Keratinocyte (primary cell): ENCODE results near the gene LDB2. TPM values are rescaled to one million over a fixed set of nuclear protein-coding genes. Genes with fewer than 3 reads are reported as not detected.

ENCODE experiments used
- DNase-seq: peaks from one replicate; pipeline ENCODE4 v3.0.0-alpha.2; 2011; ENCODE audit warnings: low read depth, missing footprints, low spot score
- FAIRE-seq: peaks from 2 replicates; lab custom pipeline; 2011; peaks lifted over from hg19 to GRCh38; lab: Jason Lieb, UNC
- H2AFZ ChIP-seq: 2 replicates; pipeline ENCODE4 v1.6.0; 2012; ENCODE audit warnings: low read length, control low read depth, inconsistent platforms; ENCODE audit not compliant: control insufficient read depth
- H3K27ac ChIP-seq: 2 replicates; pipeline ENCODE4 v1.5.1; 2011; ENCODE audit warnings: low read length; ENCODE audit not compliant: control insufficient read depth, insufficient read depth
- H3K27me3 ChIP-seq: 3 replicates; pipeline ENCODE4 v1.6.0; 2011; ENCODE audit warnings: low read length; ENCODE audit not compliant: control insufficient read depth, insufficient read depth; ENCODE audit errors: extremely low read depth
- H3K36me3 ChIP-seq, 2 experiments: 2 replicates in 1 of 2; 3 replicates in 1 of 2; pipeline ENCODE4 v1.5.1; 2011; ENCODE audit warnings: low read length in 2 of 2, mild to moderate bottlenecking in 1 of 2; ENCODE audit not compliant: control insufficient read depth in 2 of 2, insufficient read depth in 2 of 2; ENCODE audit errors: extremely low read depth in 1 of 2
- H3K4me1 ChIP-seq: 3 replicates; pipeline ENCODE4 v1.5.1; 2011; ENCODE audit warnings: low read length; ENCODE audit not compliant: control insufficient read depth, insufficient read depth; ENCODE audit errors: extremely low read depth
- H3K4me2 ChIP-seq: 3 replicates; pipeline ENCODE4 v1.6.0; 2011; ENCODE audit warnings: low read depth, low read length; ENCODE audit not compliant: control insufficient read depth, insufficient read depth; ENCODE audit errors: extremely low read depth
- H3K4me3 ChIP-seq, 3 experiments: fragments of 200-600 bp in 1 of 3; sonication (generic) in 1 of 3; 2 replicates in 2 of 3; 3 replicates in 1 of 3; pipeline ENCODE4 v1.5.1; 2011 to 2016; ENCODE audit warnings: low read length in 3 of 3, mild to moderate bottlenecking in 3 of 3, control low read depth in 2 of 3, inconsistent platforms in 1 of 3, low read depth in 1 of 3, mixed read lengths in 1 of 3, mixed run types in 1 of 3, moderate library complexity in 1 of 3; ENCODE audit not compliant: control insufficient read depth in 2 of 3, insufficient read depth in 2 of 3; ENCODE audit errors: extremely low read depth in 1 of 3
- H3K79me2 ChIP-seq: 2 replicates; pipeline ENCODE4 v1.6.0; 2012; ENCODE audit warnings: low read length; ENCODE audit not compliant: control insufficient read depth, insufficient read depth
- H3K9ac ChIP-seq: 3 replicates; pipeline ENCODE4 v1.6.0; 2011; ENCODE audit warnings: low read length; ENCODE audit not compliant: control insufficient read depth, insufficient read depth; ENCODE audit errors: extremely low read depth
- H3K9me1 ChIP-seq: 3 replicates; pipeline ENCODE4 v1.6.0; 2011; ENCODE audit warnings: low read length; ENCODE audit not compliant: control insufficient read depth, insufficient read depth; ENCODE audit errors: extremely low read depth
- H3K9me3 ChIP-seq: 2 replicates; pipeline ENCODE4 v1.5.1; 2012; ENCODE audit warnings: low read depth, low read length; ENCODE audit not compliant: control insufficient read depth
- H4K20me1 ChIP-seq: 3 replicates; pipeline ENCODE4 v1.6.0; 2011; ENCODE audit warnings: low read length; ENCODE audit not compliant: control insufficient read depth, insufficient read depth; ENCODE audit errors: extremely low read depth
- EZH2 ChIP-seq: IDR thresholded peaks from one replicate; pipeline ENCODE4 v1.6.1; 2012; ENCODE audit warnings: inconsistent platforms, mild to moderate bottlenecking, low read length, moderate library complexity
- dilution Hi-C: fragments of 300-500 bp; cut with MboI; formaldehyde crosslinking; loops from one replicate; pipeline ENCODE4 v1.7.0; 2020; ENCODE audit warnings: low sequenced_read_pairs; ENCODE audit not compliant: extremely low pct_ligation_motif_present
- polyA plus RNA-seq, 5 experiments: library from polyadenylated mRNA; depleted of rRNA in 3 of 5; stranded (reverse) in 3 of 5; stranded (forward) in 1 of 5; unstranded in 1 of 5; fragments of >200 nt; gene quantifications; 1 replicate in 1 of 5; 2 replicates in 3 of 5; 3 replicates in 1 of 5; pipeline versions ENCODE4 v1.2.1 to v1.2.3, GENCODE V29; 2011 to 2012; ENCODE audit warnings: missing spikeins in 2 of 5, low read depth in 1 of 5, low replicate concordance in 1 of 5
- TF ChIP-seq, protein P1 (sequence below), 3 experiments: IDR thresholded peaks in 1 of 3; conservative IDR thresholded peaks in 1 of 3; optimal IDR thresholded peaks in 1 of 3; 2 replicates in 2 of 3; 3 replicates in 1 of 3; pipeline versions ENCODE3 to v1.5.1; 2011; ENCODE audit warnings: low read length in 3 of 3, mild to moderate bottlenecking in 3 of 3, moderate library complexity in 2 of 3, control low read depth in 1 of 3, inconsistent platforms in 1 of 3; ENCODE audit not compliant: insufficient read depth in 2 of 3; ENCODE audit errors: extremely low read depth in 1 of 3

Gene LDB2
- polyA plus RNA-seq, 1 donor (not counting 4 experiments of a cell fraction or from before 2014, with no cell fraction given), result not detected

DNA sequence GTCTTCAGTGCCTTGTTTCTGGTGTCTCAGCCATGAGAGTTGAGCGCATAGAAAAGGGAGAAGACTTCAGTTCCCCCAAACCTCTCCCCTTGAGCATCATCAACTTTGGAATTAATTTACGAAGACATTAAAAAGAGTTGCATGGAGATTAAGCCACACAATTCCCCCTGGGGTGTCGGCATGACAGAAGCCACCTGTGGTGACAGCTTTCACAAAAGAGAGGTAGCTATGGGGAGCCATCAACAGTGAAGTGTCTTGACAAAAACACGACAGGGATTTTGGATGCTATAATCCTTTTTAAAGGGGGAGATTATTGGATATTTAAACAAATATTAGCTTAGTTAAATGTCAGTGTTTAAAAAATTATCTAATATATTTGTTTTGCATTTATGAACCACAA is 307.6 kb downstream of the LDB2 start:
- H3K79me2 ChIP-seq, result no peaks in the 10 kb centered on the region
- H4K20me1 ChIP-seq, result no peaks in the 10 kb centered on the region
- H3K9ac ChIP-seq, result no peak overlapping the region
- no peak overlapping the region for H2AFZ ChIP-seq
- H3K36me3 ChIP-seq, result no peaks in the 10 kb centered on the region
- no peak overlapping the region for H3K4me3 ChIP-seq
- H3K9me1 ChIP-seq, result no peaks in the 10 kb centered on the region
- dilution Hi-C loops, result no loop called here
- H3K9me3 ChIP-seq, result no peaks in the 10 kb centered on the region
- H3K27ac ChIP-seq, result no peak overlapping the region
- FAIRE-seq (no peak), DNase-seq (no peak)
- H3K4me2 ChIP-seq, result no peak overlapping the region
- no peaks in the 10 kb centered on the region for H3K4me1 ChIP-seq
- H3K27me3 ChIP-seq, result no peaks in the 10 kb centered on the region
- no peak for TF ChIP-seq EZH2
- TF ChIP-seq, protein P1, sequence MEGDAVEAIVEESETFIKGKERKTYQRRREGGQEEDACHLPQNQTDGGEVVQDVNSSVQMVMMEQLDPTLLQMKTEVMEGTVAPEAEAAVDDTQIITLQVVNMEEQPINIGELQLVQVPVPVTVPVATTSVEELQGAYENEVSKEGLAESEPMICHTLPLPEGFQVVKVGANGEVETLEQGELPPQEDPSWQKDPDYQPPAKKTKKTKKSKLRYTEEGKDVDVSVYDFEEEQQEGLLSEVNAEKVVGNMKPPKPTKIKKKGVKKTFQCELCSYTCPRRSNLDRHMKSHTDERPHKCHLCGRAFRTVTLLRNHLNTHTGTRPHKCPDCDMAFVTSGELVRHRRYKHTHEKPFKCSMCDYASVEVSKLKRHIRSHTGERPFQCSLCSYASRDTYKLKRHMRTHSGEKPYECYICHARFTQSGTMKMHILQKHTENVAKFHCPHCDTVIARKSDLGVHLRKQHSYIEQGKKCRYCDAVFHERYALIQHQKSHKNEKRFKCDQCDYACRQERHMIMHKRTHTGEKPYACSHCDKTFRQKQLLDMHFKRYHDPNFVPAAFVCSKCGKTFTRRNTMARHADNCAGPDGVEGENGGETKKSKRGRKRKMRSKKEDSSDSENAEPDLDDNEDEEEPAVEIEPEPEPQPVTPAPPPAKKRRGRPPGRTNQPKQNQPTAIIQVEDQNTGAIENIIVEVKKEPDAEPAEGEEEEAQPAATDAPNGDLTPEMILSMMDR (optimal IDR thresholded peaks at IDR 0.05 in 1 of 3, IDR thresholded peaks at IDR 0.05 in 1 of 3, conservative IDR thresholded peaks at IDR 0.05 in 1 of 3; ENCODE audit: extremely low read depth in 1 of 3, insufficient read depth in 2 of 3, low read length in 3 of 3), result no peak

DNA sequence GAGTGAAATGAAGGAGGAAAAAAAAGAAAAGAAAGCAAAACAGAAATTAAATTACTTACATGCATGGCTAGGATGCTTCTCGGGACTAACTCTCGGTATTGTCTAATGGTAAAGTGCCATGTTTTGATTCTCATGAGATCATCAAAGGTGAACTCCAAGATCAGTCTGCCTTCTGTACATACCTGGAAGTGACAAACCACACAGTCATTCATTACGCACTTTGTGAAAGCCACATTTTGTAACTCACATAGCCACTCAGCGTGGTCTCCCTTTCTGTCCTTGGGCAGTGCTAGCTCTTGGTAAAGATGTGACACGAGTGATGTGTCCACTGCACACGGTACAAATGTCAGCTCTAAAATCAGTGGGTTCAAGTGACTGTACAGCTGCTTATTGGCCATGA is 309.8 kb downstream of the LDB2 start:
- Histone ChIP-seq H3K4me1 (no peaks in the 10 kb centered on the region), H3K4me3 (no peak overlapping the region), H2AFZ (no peak overlapping the region), H3K27ac (no peak overlapping the region), H3K9ac (no peak overlapping the region), H3K4me2 (no peak overlapping the region), H4K20me1 (no peaks in the 10 kb centered on the region), H3K9me3 (peaks cover 4% of the 10 kb centered on the region), H3K36me3 (no peaks in the 10 kb centered on the region), H3K27me3 (no peaks in the 10 kb centered on the region), H3K9me1 (no peaks in the 10 kb centered on the region), H3K79me2 (no peaks in the 10 kb centered on the region)
- FAIRE-seq (no peak), DNase-seq (no peak)
- dilution Hi-C loops, result no loop called here
- TF ChIP-seq EZH2, result no peak
- TF ChIP-seq, protein P1 (optimal IDR thresholded peaks at IDR 0.05 in 1 of 3, IDR thresholded peaks at IDR 0.05 in 1 of 3, conservative IDR thresholded peaks at IDR 0.05 in 1 of 3; ENCODE audit: extremely low read depth in 1 of 3, insufficient read depth in 2 of 3, low read length in 3 of 3), result no peak
